ENCODE data around the gene FAT2.
"Not testable (repeated sequence)": the region's sequence is repeated elsewhere in the genome, so short reads cannot be mapped to it uniquely, and the experiment has no call there.

Gene FAT2

DNA sequence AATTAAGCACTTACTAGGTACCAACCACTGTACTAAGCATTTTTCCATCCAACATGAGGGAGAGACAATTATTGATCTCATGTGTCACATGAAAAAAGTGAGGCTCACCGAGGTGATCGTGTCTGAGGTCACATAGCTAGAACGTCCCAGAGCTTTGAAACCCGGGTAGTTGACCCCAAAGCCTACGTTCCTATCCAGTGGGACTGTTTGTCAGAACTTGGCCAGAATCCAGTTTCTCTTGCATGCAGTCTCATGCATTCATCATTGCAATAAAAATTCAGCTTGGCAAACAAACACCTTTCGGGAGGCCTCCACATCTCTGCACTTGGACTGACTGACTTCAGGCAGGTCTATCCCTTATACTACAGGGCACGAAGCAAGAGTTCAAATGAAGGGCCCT lies 23.4 kb upstream of the FAT2 start:
- DNase-seq (ENCODE audit: low read depth) = no peak

DNA sequence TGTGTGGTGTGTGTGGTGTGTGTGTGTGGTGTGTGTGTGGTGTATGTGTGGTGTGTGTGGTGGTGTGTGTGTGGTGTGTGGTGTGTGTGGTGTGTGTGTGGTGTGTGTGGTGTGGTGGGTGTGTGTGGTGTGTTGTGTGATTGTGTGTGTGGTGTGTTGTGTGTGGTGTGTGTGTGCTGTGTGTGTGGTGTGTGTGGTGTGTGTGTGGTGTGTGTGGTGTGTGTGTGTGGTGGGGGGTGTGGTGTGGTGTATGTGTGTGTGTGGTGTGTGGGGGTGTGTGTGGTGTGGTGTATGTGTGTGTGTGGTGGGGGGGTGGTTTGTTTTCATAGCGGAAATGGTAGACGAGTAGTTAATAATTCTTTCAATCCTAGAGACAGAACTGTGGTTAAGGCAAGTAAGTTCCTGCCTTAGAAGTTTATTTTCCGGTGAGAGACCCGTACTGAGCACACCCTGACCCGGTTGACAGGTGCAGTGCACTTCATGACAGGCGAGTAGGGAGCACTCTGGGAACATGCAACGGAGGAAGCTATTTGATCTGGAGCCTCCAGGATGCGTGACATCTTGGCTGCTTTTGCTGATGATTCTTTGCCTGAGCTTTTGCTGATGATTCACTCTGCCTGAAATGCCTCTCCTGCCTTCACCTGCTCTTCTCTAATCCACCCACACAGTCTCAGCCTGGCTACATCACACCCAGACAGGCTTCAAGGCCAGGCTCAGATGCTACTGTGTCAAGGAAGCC lies 21.7 kb upstream of the FAT2 start:
- DNase-seq (ENCODE audit: low read depth) = no peak

DNA sequence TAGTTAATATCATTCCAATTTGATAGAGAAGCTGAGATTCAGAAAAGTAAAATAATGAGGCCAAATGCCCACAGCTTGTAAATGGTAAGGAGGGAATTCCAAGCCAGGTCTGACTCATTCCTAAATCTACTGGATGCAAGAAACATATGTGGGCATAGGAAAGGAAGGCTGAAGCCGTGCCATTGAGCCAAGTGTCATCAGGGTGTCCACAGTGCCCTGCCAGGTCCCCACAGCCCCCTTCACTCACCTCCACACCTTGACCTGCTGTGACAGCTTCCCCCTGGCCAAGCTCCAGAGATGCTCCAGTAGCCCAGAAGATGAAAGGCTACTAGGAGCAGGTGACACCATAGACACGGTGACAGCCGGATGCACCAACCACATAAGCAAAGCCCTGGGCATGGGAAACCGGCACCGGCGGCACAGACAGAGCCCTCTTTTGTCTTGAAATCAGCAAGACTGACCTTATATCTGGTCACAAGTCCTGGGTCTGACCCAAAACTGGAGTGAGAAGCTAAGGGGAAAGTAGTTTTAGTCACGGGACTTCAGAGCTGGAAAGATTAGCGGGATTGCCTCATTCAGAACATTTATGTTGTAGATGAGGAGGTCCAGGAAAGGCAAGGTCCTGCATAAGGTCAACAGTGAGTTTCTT lies 20.1 kb upstream of the FAT2 start:
- DNase-seq (ENCODE audit: low read depth) = no peak

- DNase-seq (ENCODE audit: low read depth) = no peak
Observed at GRCh38 chr5:151608522-151608921, 17.4 kb upstream of the FAT2 start.

DNA sequence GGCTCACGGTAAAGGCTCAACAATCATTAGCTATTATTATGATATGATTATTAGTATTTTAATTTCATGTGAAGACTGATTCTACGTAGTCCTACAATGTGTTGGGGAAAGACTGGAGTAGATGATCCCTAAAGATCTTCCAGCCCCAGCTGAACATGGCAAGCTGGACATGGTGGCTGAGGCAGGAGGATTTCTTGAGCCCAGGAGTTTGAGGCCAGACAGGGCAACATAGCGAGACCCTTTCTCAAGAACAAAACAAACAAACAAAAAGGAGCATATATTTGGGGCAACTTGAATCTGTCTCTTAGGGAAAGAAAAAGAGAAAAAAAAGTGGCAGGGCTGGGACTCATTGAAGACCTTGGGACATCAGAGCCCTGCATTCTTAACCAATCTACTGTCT lies 16.2 kb upstream of the FAT2 start:
- no peak for DNase-seq (ENCODE audit: low read depth)

- DNase-seq (ENCODE audit: low read depth) = no peak
Observed at GRCh38 chr5:151605559-151605958, 14.4 kb upstream of the FAT2 start.

GRCh38 chr5:151602806-151603205 lies 11.7 kb upstream of the FAT2 start:
- no peak for DNase-seq (ENCODE audit: low read depth)

DNA sequence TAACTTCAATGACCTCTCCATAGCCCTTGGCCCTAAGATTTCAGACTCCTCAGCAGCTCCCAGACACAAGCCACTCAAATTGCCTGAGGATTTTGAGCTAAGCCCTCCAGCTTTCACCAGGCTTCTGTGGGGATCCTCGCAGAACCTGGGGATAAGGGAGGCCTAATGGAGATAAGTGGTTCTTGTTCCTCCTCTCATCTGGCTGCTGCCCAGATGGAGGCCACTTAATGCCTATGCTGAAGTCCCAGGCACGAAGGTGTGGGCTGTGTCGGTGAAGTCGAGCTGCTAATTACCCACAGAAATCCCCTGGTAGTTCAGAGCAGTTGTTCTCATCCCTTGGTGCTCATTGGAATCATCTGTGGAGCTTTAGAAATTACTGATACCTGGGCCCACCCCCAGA lies 10.3 kb upstream of the FAT2 start:
- DNase-seq (ENCODE audit: low read depth) = no peak

DNA sequence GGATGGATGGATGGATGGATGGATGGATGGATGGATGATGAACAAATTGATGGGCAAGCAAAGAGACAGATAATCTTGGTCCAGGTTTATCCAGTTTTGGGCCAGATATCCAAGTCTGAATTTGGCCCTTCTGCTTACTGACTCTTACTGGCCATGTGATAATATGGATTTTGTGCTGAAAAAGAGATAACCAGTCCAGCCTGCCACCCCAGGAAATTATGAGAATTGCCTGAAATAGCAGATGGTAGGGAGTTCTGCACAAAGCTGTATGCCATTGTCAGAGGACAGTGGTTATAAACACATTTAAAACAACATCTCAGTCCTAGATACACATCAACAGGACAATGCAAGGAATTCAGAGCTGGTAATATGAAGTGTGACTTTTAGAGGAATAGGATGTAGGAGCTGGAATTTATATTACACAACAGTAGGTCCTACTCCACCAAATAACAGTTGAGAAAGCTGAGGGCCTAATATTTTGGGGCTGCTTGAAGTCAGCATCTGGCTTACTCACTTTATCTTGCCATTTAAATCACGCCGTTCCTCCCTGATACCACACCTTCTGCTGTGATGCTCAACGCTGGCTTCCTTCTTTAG lies 9.0 kb upstream of the FAT2 start:
- no peak for DNase-seq (ENCODE audit: low read depth)

DNA sequence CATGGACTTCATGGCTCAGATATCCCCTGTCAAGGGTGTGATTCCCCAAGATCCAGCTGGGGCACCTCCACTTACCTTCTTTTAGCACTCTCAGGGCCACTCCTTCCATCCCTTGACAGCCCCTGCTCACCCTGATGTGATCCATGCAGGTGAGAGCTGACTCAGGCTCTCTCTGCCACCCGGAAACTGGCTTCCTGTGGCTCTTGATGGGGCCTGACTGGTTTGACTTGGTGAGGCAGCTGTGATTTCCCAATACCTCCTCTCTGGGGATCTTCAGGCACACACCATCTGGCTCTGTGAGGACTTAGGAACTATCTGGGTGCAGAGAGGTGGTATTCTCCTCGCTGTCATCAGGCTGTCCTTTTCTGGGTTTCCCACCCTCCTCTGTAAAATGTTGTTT lies 7.9 kb upstream of the FAT2 start:
- no peak for DNase-seq (ENCODE audit: low read depth)

DNA sequence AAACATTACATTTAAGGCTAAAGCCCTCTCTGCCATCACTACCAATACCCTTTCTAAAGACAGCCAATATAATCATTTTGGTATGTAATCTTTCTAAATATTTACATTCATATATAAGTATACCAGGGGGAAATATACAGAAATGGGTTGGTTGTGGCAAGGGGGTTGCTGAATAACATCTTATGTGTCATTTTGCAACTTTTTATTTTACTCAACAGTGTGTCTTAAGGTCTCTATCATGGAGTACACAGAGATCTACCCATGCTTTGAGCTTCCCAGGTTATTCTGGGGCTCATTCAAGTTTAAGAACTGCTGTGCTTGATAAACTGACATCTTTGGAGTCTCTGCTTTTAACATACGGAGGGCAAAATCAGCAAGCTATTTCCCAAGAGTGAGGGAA lies 7.4 kb upstream of the FAT2 start:
- DNase-seq (ENCODE audit: low read depth) = no peak

GRCh38 chr5:151597749-151598148 lies 6.6 kb upstream of the FAT2 start:
- no peak for DNase-seq (ENCODE audit: low read depth)

DNA sequence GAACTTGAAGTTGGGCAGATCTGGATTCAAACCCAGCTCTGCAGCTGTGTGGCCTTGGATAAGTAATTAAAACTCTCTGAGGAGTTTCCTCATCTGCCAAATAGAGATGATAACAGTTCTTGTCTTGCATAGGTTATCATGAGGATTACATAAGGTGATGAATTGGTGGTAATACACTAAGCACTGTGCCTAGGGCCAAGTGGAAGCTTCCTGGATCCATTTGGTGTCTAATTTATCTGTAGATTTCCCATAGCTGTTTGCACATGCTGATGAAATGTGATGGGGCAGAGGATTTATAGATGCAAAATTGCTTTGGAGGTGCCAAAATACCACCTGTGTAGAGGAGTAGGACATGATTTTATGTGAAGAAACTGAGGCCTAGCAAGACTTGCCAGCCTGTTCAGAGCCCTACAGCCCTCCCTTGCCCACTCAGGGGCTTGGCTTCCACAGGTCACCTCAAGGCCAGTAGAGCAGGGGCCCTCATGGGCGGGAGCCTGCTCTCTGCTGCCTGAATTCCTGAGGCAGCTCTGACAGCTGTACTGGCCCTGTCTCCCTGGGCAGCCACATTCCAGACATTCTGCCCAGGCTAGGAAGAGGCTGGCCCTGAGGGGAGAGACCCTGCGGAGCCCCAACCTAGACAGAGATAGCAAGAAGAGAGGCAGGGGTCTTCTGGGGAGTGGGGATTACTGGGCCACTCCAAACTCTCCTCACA lies 5.9 kb upstream of the FAT2 start:
- no peak for DNase-seq (ENCODE audit: low read depth)

- no peak for DNase-seq (ENCODE audit: low read depth)
Observed at GRCh38 chr5:151595411-151595826, 4.3 kb upstream of the FAT2 start.

- no peak for DNase-seq (ENCODE audit: low read depth)
Observed at GRCh38 chr5:151592855-151593408, 1.8 kb upstream of the FAT2 start.

DNA sequence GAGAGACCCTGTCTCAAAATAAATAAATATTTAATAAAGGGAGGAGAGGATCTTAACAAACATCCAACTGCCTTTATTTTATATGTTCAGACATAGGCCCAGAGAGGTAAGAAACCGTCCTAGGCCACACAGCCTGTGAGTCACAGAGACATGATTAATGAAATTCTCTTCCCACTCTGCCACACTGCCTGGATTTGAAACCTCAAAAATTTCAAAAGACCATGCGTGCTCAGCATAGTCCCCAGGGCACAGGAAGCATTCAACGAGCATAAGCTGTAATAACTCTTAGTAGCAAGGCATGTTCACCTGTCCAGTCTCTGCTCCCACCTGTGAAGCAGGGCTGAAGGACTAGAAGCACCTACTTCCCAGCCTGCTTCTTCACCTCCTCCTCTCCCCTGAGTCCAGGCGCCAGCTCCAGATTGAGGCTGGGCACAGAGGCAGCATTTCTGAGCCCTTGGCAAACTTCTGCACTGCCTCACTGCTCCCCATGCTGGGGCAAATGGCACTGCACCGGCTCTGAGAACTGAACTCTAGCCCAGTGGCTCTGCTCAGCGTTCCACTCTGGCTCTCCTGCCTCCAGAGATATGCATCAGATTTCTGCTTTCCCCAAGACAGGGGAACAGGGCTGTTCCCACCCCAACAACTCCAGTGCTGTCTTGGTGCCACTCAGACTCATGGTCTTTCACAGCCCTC lies 1.1 kb downstream of the FAT2 start:
- DNase-seq (ENCODE audit: low read depth) = no peak

DNA sequence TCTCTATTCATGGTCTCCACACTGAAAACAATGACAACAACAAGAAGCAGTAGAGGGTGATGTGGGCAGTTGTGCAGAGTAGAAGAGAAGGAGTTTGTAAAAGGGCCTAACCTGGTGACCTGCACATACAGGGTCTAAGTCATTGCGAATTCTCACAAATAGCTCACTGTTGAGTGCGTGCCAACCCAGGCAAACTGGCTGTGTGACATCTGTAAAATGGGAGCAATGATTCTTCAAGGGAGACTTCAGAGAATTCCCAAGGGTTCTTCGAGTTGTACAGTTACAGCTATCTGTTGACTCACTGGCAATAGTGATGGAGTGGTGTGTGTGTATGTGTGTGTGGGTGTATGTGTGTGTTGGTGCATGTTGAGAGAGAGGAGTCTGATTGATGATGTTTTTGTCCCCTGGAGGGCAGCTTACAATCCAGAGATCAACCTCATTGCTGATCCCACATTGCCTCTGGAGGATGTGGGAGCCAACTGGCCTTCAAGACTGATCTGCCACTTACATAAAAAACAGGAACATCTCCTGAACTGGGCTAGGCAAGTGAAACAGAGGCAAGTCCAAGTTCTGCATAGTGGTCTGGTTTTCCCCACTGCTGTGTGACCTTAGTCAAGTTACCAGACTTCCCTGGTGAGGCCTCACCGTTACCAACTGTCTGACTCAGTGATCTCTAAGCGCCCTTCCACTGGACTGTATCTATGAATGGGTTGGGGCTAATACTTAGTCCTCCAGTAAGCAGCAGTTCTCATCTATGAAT lies 3.2 kb downstream of the FAT2 start:
- DNase-seq (ENCODE audit: low read depth) = no peak

DNA sequence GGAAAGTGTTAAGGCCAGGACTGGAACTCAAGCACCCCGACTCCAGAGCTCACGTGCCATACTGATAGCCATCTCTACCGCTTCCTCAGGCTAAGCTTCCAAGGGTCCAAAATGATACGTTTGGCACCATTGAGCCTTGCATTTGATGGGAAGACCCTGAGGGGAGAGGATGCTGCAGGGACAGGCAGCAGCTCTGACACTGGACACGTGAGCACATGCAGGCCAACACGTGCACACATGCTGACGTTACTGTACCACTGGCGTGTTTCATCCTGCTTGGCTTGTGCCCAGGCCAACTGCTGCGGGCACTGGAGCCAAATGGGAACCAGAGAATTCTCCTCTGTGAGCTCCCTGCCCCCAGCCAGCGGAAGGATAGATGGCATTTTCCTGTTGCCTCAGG lies 5.2 kb downstream of the FAT2 start:
- no peak for DNase-seq (ENCODE audit: low read depth)

DNA sequence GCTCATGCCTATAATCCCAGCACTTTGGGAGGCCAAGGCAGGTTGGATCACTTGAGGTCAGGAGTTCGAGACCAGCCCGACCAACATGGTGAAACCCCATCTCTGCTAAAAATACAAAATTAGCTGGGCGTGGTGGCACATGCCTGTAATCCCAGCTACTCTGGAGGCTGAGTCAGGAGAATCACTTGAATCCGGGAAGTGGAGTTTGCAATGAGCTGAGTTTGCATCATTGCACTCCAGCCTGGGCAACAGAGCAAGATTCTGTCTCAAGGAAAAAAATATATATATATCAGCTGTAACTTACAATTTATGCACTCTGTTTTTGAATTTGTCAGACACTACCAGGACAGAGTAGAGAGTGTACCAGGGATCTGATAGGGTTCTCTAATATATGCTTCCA lies 5.8 kb downstream of the FAT2 start:
- DNase-seq (ENCODE audit: low read depth) = not testable (repeated sequence)

GRCh38 chr5:151584057-151584937 lies 6.8 kb downstream of the FAT2 start:
- no peak for DNase-seq (ENCODE audit: low read depth)
